Astrocyte (in vitro differentiated cells and primary cell): Measurements from ENCODE around the gene JMJD8. TPM values are rescaled to one million over a fixed set of nuclear protein-coding genes. Genes with fewer than 3 reads are reported as not detected.

Source experiments
- DNase-seq: peaks from one replicate; pipeline ENCODE4 v3.0.0-alpha.2; 2010; ENCODE audit warnings: low read depth
- FAIRE-seq: peaks from 2 replicates; lab custom pipeline; 2011; peaks lifted over from hg19 to GRCh38; lab: Jason Lieb, UNC
- H2AFZ ChIP-seq: 2 replicates; pipeline ENCODE4 v1.6.0; 2012; ENCODE audit warnings: low read depth, low read length, inconsistent platforms
- H3K27ac ChIP-seq: 2 replicates; pipeline ENCODE4 v1.5.1; 2011; ENCODE audit warnings: low read depth, low read length, inconsistent platforms
- H3K27me3 ChIP-seq: 2 replicates; pipeline ENCODE4 v1.6.0; 2011; ENCODE audit warnings: low read length, inconsistent platforms; ENCODE audit not compliant: insufficient read depth
- H3K36me3 ChIP-seq: 2 replicates; pipeline ENCODE4 v1.5.1; 2011; ENCODE audit warnings: low read length, inconsistent platforms; ENCODE audit not compliant: insufficient read depth
- H3K4me1 ChIP-seq: 2 replicates; pipeline ENCODE4 v1.5.1; 2011; ENCODE audit warnings: low read length, inconsistent platforms; ENCODE audit not compliant: insufficient read depth
- H3K4me2 ChIP-seq: 2 replicates; pipeline ENCODE4 v1.6.0; 2012; ENCODE audit warnings: low read length, inconsistent platforms
- H3K4me3 ChIP-seq: 2 replicates; pipeline ENCODE4 v1.5.1; 2011; ENCODE audit warnings: low read depth, mild to moderate bottlenecking, low read length, inconsistent platforms; ENCODE audit not compliant: insufficient read depth
- H3K79me2 ChIP-seq: 2 replicates; pipeline ENCODE4 v1.6.0; 2012; ENCODE audit warnings: mild to moderate bottlenecking, low read length, inconsistent platforms; ENCODE audit not compliant: insufficient read depth
- H3K9ac ChIP-seq: 2 replicates; pipeline ENCODE4 v1.6.0; 2012; ENCODE audit warnings: mild to moderate bottlenecking, low read length, inconsistent platforms
- H3K9me3 ChIP-seq: 2 replicates; pipeline ENCODE4 v1.5.1; 2012; ENCODE audit warnings: low read depth, mild to moderate bottlenecking, low read length, inconsistent platforms; ENCODE audit not compliant: insufficient read depth
- H4K20me1 ChIP-seq: 2 replicates; pipeline ENCODE4 v1.6.0; 2012; ENCODE audit warnings: low read length, inconsistent platforms; ENCODE audit not compliant: insufficient read depth
- H3K27ac Mint-ChIP-seq: one replicate; pipeline ENCODE4 v1.8.0; 2021; ENCODE audit warnings: mild to moderate bottlenecking, mixed read lengths; ENCODE audit not compliant: unreplicated experiment
- H3K27me3 Mint-ChIP-seq: one replicate; pipeline ENCODE4 v1.8.0; 2021; ENCODE audit warnings: low read depth, mixed read lengths; ENCODE audit not compliant: unreplicated experiment
- H3K36me3 Mint-ChIP-seq: one replicate; pipeline ENCODE4 v1.8.0; 2021; ENCODE audit warnings: low read depth, mixed read lengths; ENCODE audit not compliant: unreplicated experiment
- H3K4me1 Mint-ChIP-seq: one replicate; pipeline ENCODE4 v1.8.0; 2021; ENCODE audit warnings: low read depth, mixed read lengths; ENCODE audit not compliant: unreplicated experiment
- H3K4me3 Mint-ChIP-seq: one replicate; pipeline ENCODE4 v1.8.0; 2021; ENCODE audit warnings: mild to moderate bottlenecking, moderate library complexity, mixed read lengths; ENCODE audit not compliant: unreplicated experiment
- H3K9me3 Mint-ChIP-seq: one replicate; pipeline ENCODE4 v1.8.0; 2021; ENCODE audit warnings: mild to moderate bottlenecking, mixed read lengths; ENCODE audit not compliant: unreplicated experiment
- CTCF ChIP-seq: IDR thresholded peaks from 2 replicates; pipeline ENCODE4 v1.5.1; 2011; ENCODE audit warnings: low read depth, mild to moderate bottlenecking, inconsistent platforms, low read length, moderate library complexity; ENCODE audit not compliant: insufficient read depth
- EZH2 ChIP-seq: IDR thresholded peaks from 2 replicates; pipeline ENCODE4 v1.6.1; 2012; ENCODE audit warnings: mild to moderate bottlenecking, low read length, inconsistent platforms; ENCODE audit not compliant: insufficient read depth
- total RNA-seq: library from RNA; stranded (reverse); gene quantifications from 2 replicates; pipeline ENCODE4 v1.2.1, GENCODE V29; 2021

Gene JMJD8
- total RNA-seq, 1 donor from 2014 or later: 26.8 TPM

- peaks cover 14% of the 10 kb centered on the region for H4K20me1 ChIP-seq
- FAIRE-seq: no peak
- peaks cover 15% of the 10 kb centered on the region for H3K79me2 ChIP-seq
- no peak for TF ChIP-seq EZH2
- Mint-ChIP-seq H3K27me3 (no peaks in the 10 kb centered on the region), H3K4me3 (no peak overlapping the region), H3K4me1 (no peaks in the 10 kb centered on the region), H3K36me3 (no peaks in the 10 kb centered on the region), H3K27ac (no peak overlapping the region), H3K9me3 (no peaks in the 10 kb centered on the region)
- no peaks in the 10 kb centered on the region for H3K27me3 ChIP-seq
- no peak overlapping the region for H3K4me2 ChIP-seq
- no peak overlapping the region for H3K9ac ChIP-seq
- no peak overlapping the region for H2AFZ ChIP-seq
- H3K36me3 ChIP-seq: no peaks in the 10 kb centered on the region
- H3K4me1 ChIP-seq: peaks cover 11% of the 10 kb centered on the region
- no peaks in the 10 kb centered on the region for H3K9me3 ChIP-seq
- no peak overlapping the region for H3K4me3 ChIP-seq
- no peak for DNase-seq
- no peak overlapping the region for H3K27ac ChIP-seq
Measured at GRCh38 chr16:632486-633335, 51.4 kb downstream of the JMJD8 start.

- Histone ChIP-seq H3K27me3 (no peaks in the 10 kb centered on the region), H2AFZ (no peak overlapping the region), H3K4me2 (no peak overlapping the region), H3K4me1 (peaks cover 14% of the 10 kb centered on the region), H3K4me3 (no peak overlapping the region), H4K20me1 (peaks cover 18% of the 10 kb centered on the region), H3K79me2 (peaks cover 15% of the 10 kb centered on the region), H3K9ac (no peak overlapping the region), H3K27ac (no peak overlapping the region), H3K36me3 (no peaks in the 10 kb centered on the region), H3K9me3 (no peaks in the 10 kb centered on the region)
- Mint-ChIP-seq H3K9me3 (no peaks in the 10 kb centered on the region), H3K4me1 (peaks cover under 1% of the 10 kb centered on the region), H3K4me3 (no peak overlapping the region), H3K27me3 (no peaks in the 10 kb centered on the region), H3K36me3 (peaks cover 3% of the 10 kb centered on the region), H3K27ac (peak overlapping the region; percentile 69)
- TF ChIP-seq EZH2 (no peak), CTCF (no peak)
- FAIRE-seq: no peak
- DNase-seq: no peak
Measured at GRCh38 chr16:631808-632358, 52.3 kb downstream of the JMJD8 start.

Other genes with a start within 250 kb of the JMJD8 start
- gene CAPN15, start 156.6 kb downstream of the JMJD8 start, total RNA-seq: 33.6 and 38.7 TPM in 2 replicates
- gene PRR35, start 123.9 kb downstream of the JMJD8 start, total RNA-seq: 0.09 TPM in 1 of 2 replicates, not detected in the other
- gene NHLRC4, start 117.3 kb downstream of the JMJD8 start, total RNA-seq: 0.50 and 0.73 TPM in 2 replicates
- 22.2 and 22.4 TPM in 2 replicates for gene PIGQ, start 114.4 kb downstream of the JMJD8 start, total RNA-seq
- gene RAB40C, start 94.3 kb downstream of the JMJD8 start, total RNA-seq: 12.6 and 13.0 TPM in 2 replicates
- gene WFIKKN1, start 53.3 kb downstream of the JMJD8 start, total RNA-seq: 0.43 and 0.89 TPM in 2 replicates
- 56.4 and 59.6 TPM in 2 replicates for gene METTL26, start 48.0 kb downstream of the JMJD8 start, total RNA-seq
- gene MCRIP2, start 42.5 kb downstream of the JMJD8 start, total RNA-seq: 20.9 and 23.7 TPM in 2 replicates
- gene WDR90, start 35.0 kb downstream of the JMJD8 start, total RNA-seq: 16.1 and 21.2 TPM in 2 replicates
- 87.3 and 93.2 TPM in 2 replicates for gene RHOT2, start 16.2 kb downstream of the JMJD8 start, total RNA-seq
- gene RHBDL1, start 8.7 kb downstream of the JMJD8 start, total RNA-seq: 4.0 and 4.9 TPM in 2 replicates
- gene STUB1, start 3.9 kb downstream of the JMJD8 start, total RNA-seq: 138 and 140 TPM in 2 replicates
- gene WDR24, start 6.1 kb upstream of the JMJD8 start, total RNA-seq: 8.2 and 9.5 TPM in 2 replicates
- gene FBXL16, start 21.5 kb upstream of the JMJD8 start, total RNA-seq: 3.7 and 5.2 TPM in 2 replicates
- 30.1 and 31.5 TPM in 2 replicates for gene METRN, start 30.8 kb upstream of the JMJD8 start, total RNA-seq
- gene ANTKMT, start 36.8 kb upstream of the JMJD8 start, total RNA-seq: 22.6 and 26.6 TPM in 2 replicates
- gene CCDC78, start 42.1 kb upstream of the JMJD8 start, total RNA-seq: 2.1 and 4.7 TPM in 2 replicates
- gene HAGHL, start 42.8 kb upstream of the JMJD8 start, total RNA-seq: 15.5 and 17.6 TPM in 2 replicates
- 18.5 and 19.6 TPM in 2 replicates for gene CIAO3, start 56.7 kb upstream of the JMJD8 start, total RNA-seq
- gene MSLN, start 76.4 kb upstream of the JMJD8 start, total RNA-seq: not detected in 2 replicates
- gene RPUSD1, start 104.0 kb upstream of the JMJD8 start, total RNA-seq: 27.5 and 28.8 TPM in 2 replicates
- 9.8 and 14.8 TPM in 2 replicates for gene CHTF18, start 104.3 kb upstream of the JMJD8 start, total RNA-seq
- not detected in 2 replicates for gene GNG13, start 116.4 kb upstream of the JMJD8 start, total RNA-seq